Smooth muscle cell (in vitro differentiated cells): Measurements from ENCODE around the gene HSD17B8. TPM values are rescaled to one million over a fixed set of nuclear protein-coding genes. Genes with fewer than 3 reads are reported as not detected.

Experiments used
- DNase-seq: peaks from one replicate; lab custom pipeline; 2025; ENCODE audit not compliant: unreplicated experiment; lab: John Stamatoyannopoulos, UW
- H2AFZ ChIP-seq: fragments of 200-600 bp; sonication (generic); 2 replicates; pipeline ENCODE4 v1.6.0; 2016; ENCODE audit warnings: antibody characterized with exemption, low read depth, mild to moderate bottlenecking
- H3F3A ChIP-seq: fragments of 200-600 bp; sonication (generic); 2 replicates; pipeline ENCODE4 v1.6.0; 2017; ENCODE audit warnings: antibody characterized with exemption, low read depth
- H3K27ac ChIP-seq: fragments of 200-600 bp; sonication (generic); 2 replicates; pipeline ENCODE4 v1.5.1; 2016; ENCODE audit warnings: low read depth, mild to moderate bottlenecking
- H3K27me3 ChIP-seq: fragments of 200-600 bp; sonication (generic); 2 replicates; pipeline ENCODE4 v1.6.1; 2016; ENCODE audit warnings: low read depth, mild to moderate bottlenecking
- H3K36me3 ChIP-seq: fragments of 200-600 bp; sonication (generic); 2 replicates; pipeline ENCODE4 v1.5.1; 2016; ENCODE audit warnings: low read depth
- H3K4me1 ChIP-seq: fragments of 200-600 bp; sonication (generic); 2 replicates; pipeline ENCODE4 v1.5.1; 2016; ENCODE audit warnings: low read depth
- H3K4me2 ChIP-seq: fragments of 200-600 bp; sonication (generic); 2 replicates; pipeline ENCODE4 v1.6.0; 2016; ENCODE audit warnings: mild to moderate bottlenecking
- H3K4me3 ChIP-seq: fragments of 200-600 bp; sonication (generic); 2 replicates; pipeline ENCODE4 v1.5.1; 2016; ENCODE audit warnings: mild to moderate bottlenecking
- H3K79me2 ChIP-seq: fragments of 200-600 bp; sonication (generic); 2 replicates; pipeline ENCODE4 v1.6.0; 2016; ENCODE audit warnings: low read depth, mild to moderate bottlenecking
- H3K9ac ChIP-seq: fragments of 200-600 bp; sonication (generic); 2 replicates; pipeline ENCODE4 v1.6.0; 2016; ENCODE audit warnings: low read depth
- H3K9me3 ChIP-seq: fragments of 200-600 bp; sonication (generic); replicated peaks from 2 replicates; pipeline ENCODE4 v1.5.1; 2016; ENCODE audit warnings: low read depth
- H4K20me1 ChIP-seq: fragments of 200-600 bp; sonication (generic); 2 replicates; pipeline ENCODE4 v1.6.0; 2016; ENCODE audit warnings: low read depth
- WGBS: methylation state at CpG from one replicate; pipeline ENCODE4 v1.1.7; 2016; ENCODE audit warnings: low lambda C conversion rate; 5-methylcytosine and 5-hydroxymethylcytosine counted together
- polyA plus RNA-seq: library from polyadenylated mRNA; unstranded; fragments of >200 nt; fragmentation: Nextera tagmentation; extraction: Ambion mirVana; gene quantifications from 2 replicates; pipeline ENCODE4 v1.2.1, GENCODE V29; 2016
- total RNA-seq: library from RNA; depleted of rRNA; stranded (reverse); fragments of >200 nt; gene quantifications from 2 replicates; pipeline ENCODE4 v1.2.3, GENCODE V29; 2014
- TF ChIP-seq, protein P1 (sequence below): fragments of 200-600 bp; sonication (generic); IDR thresholded peaks from 2 replicates; pipeline ENCODE4 v1.5.1; 2017; ENCODE audit warnings: borderline replicate concordance, mild to moderate bottlenecking, antibody characterized with exemption; ENCODE audit not compliant: insufficient read depth, poor library complexity, severe bottlenecking

Gene HSD17B8
- total and polyA plus RNA-seq, 2 experiments from 2014 or later = 3.7 to 4.9 TPM

DNA sequence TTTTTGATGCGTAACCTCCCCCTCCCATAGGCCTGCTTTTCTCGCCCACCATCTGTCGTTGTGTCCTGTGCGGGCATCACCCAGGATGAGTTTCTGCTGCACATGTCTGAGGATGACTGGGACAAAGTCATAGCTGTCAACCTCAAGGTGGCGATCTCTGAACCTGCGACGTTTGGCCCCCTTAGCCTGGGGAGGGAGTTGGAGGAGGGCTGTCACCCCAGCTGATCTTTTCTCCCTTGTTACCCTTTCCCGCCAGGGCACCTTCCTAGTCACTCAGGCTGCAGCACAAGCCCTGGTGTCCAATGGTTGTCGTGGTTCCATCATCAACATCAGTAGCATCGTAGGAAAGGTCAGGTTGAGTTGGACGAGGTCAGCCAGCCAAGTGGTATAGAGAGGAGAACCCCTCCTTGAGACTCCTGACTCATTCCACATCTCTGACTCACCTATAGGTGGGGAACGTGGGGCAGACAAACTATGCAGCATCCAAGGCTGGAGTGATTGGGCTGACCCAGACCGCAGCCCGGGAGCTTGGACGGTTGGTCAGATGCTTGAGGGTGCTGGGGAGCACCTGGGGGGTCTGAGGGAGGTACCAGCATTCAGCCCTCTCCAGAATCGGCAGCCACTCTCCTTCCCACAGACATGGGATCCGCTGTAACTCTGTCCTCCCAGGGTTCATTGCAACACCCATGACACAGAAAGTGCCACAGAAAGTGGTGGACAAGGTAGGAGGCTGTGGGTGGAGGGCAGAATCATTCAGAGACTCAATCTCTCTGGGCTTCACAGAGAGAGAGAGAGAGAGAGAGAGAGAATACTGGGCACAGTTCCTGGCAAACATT, 954 bp downstream of the HSD17B8 start:
- Histone ChIP-seq H3K79me2 (peaks cover 34% of the 10 kb centered on the region), H3K9ac (peak overlapping the region; percentile 89), H2AFZ (no peak overlapping the region), H4K20me1 (peaks cover 34% of the 10 kb centered on the region), H3K4me1 (peaks cover 42% of the 10 kb centered on the region), H3K4me3 (peak overlapping the region; percentile 88), H3K9me3 (no peaks in the 10 kb centered on the region), H3K36me3 (peaks cover 6% of the 10 kb centered on the region), H3K27ac (peak overlapping the region; percentile 94), H3F3A (peaks cover 18% of the 10 kb centered on the region), H3K4me2 (peak overlapping the region; percentile 100), H3K27me3 (no peaks in the 10 kb centered on the region)
- TF ChIP-seq, protein P1, sequence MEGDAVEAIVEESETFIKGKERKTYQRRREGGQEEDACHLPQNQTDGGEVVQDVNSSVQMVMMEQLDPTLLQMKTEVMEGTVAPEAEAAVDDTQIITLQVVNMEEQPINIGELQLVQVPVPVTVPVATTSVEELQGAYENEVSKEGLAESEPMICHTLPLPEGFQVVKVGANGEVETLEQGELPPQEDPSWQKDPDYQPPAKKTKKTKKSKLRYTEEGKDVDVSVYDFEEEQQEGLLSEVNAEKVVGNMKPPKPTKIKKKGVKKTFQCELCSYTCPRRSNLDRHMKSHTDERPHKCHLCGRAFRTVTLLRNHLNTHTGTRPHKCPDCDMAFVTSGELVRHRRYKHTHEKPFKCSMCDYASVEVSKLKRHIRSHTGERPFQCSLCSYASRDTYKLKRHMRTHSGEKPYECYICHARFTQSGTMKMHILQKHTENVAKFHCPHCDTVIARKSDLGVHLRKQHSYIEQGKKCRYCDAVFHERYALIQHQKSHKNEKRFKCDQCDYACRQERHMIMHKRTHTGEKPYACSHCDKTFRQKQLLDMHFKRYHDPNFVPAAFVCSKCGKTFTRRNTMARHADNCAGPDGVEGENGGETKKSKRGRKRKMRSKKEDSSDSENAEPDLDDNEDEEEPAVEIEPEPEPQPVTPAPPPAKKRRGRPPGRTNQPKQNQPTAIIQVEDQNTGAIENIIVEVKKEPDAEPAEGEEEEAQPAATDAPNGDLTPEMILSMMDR = peak; percentile 10
- WGBS = 23% methylated on average over 17 of the region's 17 CpGs
- DNase-seq = no peak

DNA sequence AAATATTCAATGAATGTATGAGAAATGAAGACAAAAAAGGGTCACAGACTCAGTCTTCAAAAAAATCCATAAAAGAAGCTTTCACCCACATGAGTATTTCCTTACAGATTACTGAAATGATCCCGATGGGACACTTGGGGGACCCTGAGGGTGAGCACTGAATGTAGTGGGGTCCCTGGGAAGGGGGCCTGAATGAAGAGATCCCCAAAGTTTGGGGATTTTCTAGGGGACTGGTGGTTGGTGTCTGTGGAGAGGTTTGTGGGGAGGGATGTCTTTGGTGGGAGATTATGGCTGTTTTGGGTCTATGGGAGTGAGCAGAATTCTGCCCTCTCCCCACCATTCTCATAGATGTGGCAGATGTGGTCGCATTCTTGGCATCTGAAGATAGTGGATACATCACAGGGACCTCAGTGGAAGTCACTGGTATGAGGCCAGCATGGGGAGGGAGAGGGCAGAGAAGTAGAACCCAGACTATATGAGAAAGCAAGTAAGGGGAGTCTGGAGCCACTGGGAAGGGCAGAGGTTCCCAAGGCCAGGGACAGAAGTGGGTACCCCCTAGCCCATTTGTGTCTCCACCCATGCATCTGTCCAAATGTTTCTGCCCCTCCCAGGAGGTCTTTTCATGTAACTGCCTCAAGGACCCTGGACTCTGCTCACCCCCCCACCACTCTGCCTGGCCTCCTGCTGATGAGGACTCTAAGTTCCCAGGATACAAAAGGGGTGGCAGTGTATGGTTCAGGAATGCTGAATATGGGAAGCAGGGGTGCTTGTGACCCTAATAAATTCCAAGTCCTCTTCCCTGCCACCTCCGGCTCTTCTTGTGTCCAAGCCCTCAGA, 1.8 kb downstream of the HSD17B8 start:
- H4K20me1 ChIP-seq = peaks cover 34% of the 10 kb centered on the region
- H3K36me3 ChIP-seq = peaks cover 6% of the 10 kb centered on the region
- H3F3A ChIP-seq = peaks cover 18% of the 10 kb centered on the region
- no peaks in the 10 kb centered on the region for H3K27me3 ChIP-seq
- H3K79me2 ChIP-seq = peaks cover 29% of the 10 kb centered on the region
- no peak for DNase-seq
- H3K4me2 ChIP-seq = peak overlapping the region; percentile 95
- H2AFZ ChIP-seq = no peak overlapping the region
- H3K4me1 ChIP-seq = peaks cover 42% of the 10 kb centered on the region
- peak overlapping the region; percentile 70 for H3K9ac ChIP-seq
- peak overlapping the region; percentile 94 for H3K27ac ChIP-seq
- WGBS = 60% methylated on average over 3 of the region's 3 CpGs
- H3K4me3 ChIP-seq = no peak overlapping the region
- TF ChIP-seq, protein P1 = no peak
- no peaks in the 10 kb centered on the region for H3K9me3 ChIP-seq

DNA sequence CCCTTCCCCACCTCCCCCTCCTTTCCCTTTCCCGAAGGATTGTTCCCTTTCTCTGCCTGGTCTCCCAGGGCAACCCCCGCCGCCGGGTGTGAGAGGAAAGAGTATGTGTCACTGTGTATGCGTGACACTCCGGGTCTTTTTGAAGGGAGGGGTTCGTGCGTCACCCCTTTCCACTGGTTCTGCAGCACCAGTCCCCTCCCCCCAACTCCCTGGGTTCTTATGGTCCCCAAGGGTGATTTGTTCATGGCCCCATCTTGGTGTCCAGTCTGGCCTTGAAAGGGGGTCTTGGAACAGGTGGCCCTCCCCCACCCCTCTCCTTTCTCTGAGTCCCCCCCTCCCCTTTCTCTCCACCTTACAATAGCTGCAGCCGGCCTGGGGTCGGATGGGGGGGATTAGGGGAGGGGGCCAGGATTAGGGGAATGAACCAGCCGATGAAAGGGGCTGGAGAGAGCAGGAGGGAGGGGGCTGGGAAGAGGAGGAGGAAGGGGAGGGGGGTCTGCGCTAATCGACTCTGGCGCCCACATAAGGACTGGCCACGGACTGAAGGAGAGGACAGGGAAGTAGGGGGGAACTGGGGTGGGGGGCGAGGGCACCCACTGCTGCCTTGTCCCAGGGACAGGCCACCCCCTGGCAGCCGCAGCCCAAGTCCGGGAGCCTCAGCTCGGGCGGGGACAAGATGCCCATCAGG, 2.6 kb downstream of the HSD17B8 start:
- Histone ChIP-seq H2AFZ (no peak overlapping the region), H3K4me1 (peaks cover 35% of the 10 kb centered on the region), H3K4me3 (peak overlapping the region; percentile 83), H3K27me3 (no peaks in the 10 kb centered on the region), H3K27ac (peak overlapping the region; percentile 94), H3K4me2 (peak overlapping the region; percentile 95), H3K79me2 (peaks cover 22% of the 10 kb centered on the region), H3K36me3 (peaks cover 6% of the 10 kb centered on the region), H4K20me1 (peaks cover 29% of the 10 kb centered on the region), H3K9me3 (no peaks in the 10 kb centered on the region), H3F3A (peaks cover 18% of the 10 kb centered on the region), H3K9ac (peak overlapping the region; percentile 98)
- TF ChIP-seq, protein P1 = no peak
- DNase-seq = peak; percentile 44
- WGBS = 10% methylated on average over 8 of the region's 20 CpGs
